ENCODE results near the gene PILRA.
"Not testable (repeated sequence)": the region's sequence is repeated elsewhere in the genome, so short reads cannot be mapped to it uniquely, and the experiment has no call there.

PILRA gene

GRCh38 chr7:100381531-100382233 is 8.4 kb downstream of the PILRA start:
- not testable (repeated sequence) for DNase-seq

GRCh38 chr7:100382234-100382853 is 9.1 kb downstream of the PILRA start:
- DNase-seq: peak; percentile 54 to 67

- no peak for DNase-seq
Measured at GRCh38 chr7:100384628-100385294, 11.5 kb downstream of the PILRA start.

- DNase-seq: no peak
Measured at GRCh38 chr7:100386940-100387339, 13.7 kb downstream of the PILRA start.

GRCh38 chr7:100387695-100388094 is 14.4 kb downstream of the PILRA start:
- no peak for DNase-seq

GRCh38 chr7:100389437-100390088 is 16.3 kb downstream of the PILRA start:
- DNase-seq: no peak

GRCh38 chr7:100390286-100391009 is 17.2 kb downstream of the PILRA start:
- no peak for DNase-seq

- no peak for DNase-seq
Measured at GRCh38 chr7:100393233-100393905, 20.1 kb downstream of the PILRA start.

GRCh38 chr7:100394077-100394476 is 20.8 kb downstream of the PILRA start:
- DNase-seq: no peak

- no peak for DNase-seq
Measured at GRCh38 chr7:100396421-100396982, 23.2 kb downstream of the PILRA start.

GRCh38 chr7:100397315-100398081 is 24.2 kb downstream of the PILRA start:
- no peak for DNase-seq

- DNase-seq: no peak
Measured at GRCh38 chr7:100398239-100398638, 25.0 kb downstream of the PILRA start.

GRCh38 chr7:100400041-100400440 is 26.8 kb downstream of the PILRA start:
- DNase-seq: no peak

GRCh38 chr7:100400656-100401055 is 27.4 kb downstream of the PILRA start:
- DNase-seq: no peak

- DNase-seq: no peak
Measured at GRCh38 chr7:100401811-100402210, 28.5 kb downstream of the PILRA start.

- DNase-seq: no peak
Measured at GRCh38 chr7:100402241-100402640, 29.0 kb downstream of the PILRA start.

- no peak for DNase-seq
Measured at GRCh38 chr7:100406767-100407166, 33.5 kb downstream of the PILRA start.

- peak; percentile 26 to 43 for DNase-seq
Measured at GRCh38 chr7:100407285-100408180, 34.2 kb downstream of the PILRA start.

GRCh38 chr7:100411101-100411500 is 37.8 kb downstream of the PILRA start:
- no peak for DNase-seq

GRCh38 chr7:100413346-100413745 is 40.1 kb downstream of the PILRA start:
- DNase-seq: no peak

Measured in NCI-H1930 (cell line).